H1 (cell line): ENCODE data around the gene ITGA5. TPM values are rescaled to one million over a fixed set of nuclear protein-coding genes. Genes with fewer than 3 reads are reported as not detected.

Experiments
- CTCF ChIA-PET: fragments of 300-600 bp; sonication (Branson Sonifier 250); formaldehyde crosslinking; loops from one replicate; lab custom pipeline; 2021; ENCODE audit not compliant: partially characterized antibody; lab: Charles Lee
- POLR2A ChIA-PET: fragments of 300-600 bp; sonication (Branson Sonifier 250); formaldehyde crosslinking; loops from one replicate; lab custom pipeline; 2021; ENCODE audit warnings: inconsistent platforms; ENCODE audit not compliant: partially characterized antibody; lab: Charles Lee
- DNase-seq, 2 experiments: peaks; one replicate each; pipeline versions ENCODE4 v3.0.0 to v3.0.0-alpha.2; 2010 to 2022; ENCODE audit warnings: low spot score in 2 of 2, low read depth in 1 of 2, mixed read lengths in 1 of 2
- FAIRE-seq: peaks from 2 replicates; lab custom pipeline; 2011; peaks lifted over from hg19 to GRCh38; lab: Jason Lieb, UNC
- H2AFZ ChIP-seq: 2 replicates; pipeline ENCODE4 v1.8.1; 2012; ENCODE audit warnings: low read length, inconsistent platforms
- H2AK5ac ChIP-seq: 2 replicates; pipeline ENCODE4 v1.6.1; 2013; ENCODE audit warnings: low read depth, low read length
- H2BK120ac ChIP-seq: replicated peaks from 2 replicates; pipeline ENCODE3; 2013; ENCODE audit warnings: low read depth, low read length, inconsistent platforms
- H2BK12ac ChIP-seq: 2 replicates; pipeline ENCODE4 v1.6.1; 2013; ENCODE audit warnings: low read depth, low read length
- H2BK15ac ChIP-seq: 2 replicates; pipeline ENCODE4 v1.6.1; 2013; ENCODE audit warnings: low read length
- H2BK20ac ChIP-seq: 2 replicates; pipeline ENCODE4 v1.6.1; 2013; ENCODE audit warnings: low read length
- H2BK5ac ChIP-seq: 2 replicates; pipeline ENCODE4 v1.6.1; 2013; ENCODE audit warnings: low read depth, low read length
- H3K14ac ChIP-seq: 2 replicates; pipeline ENCODE4 v1.6.1; 2013; ENCODE audit warnings: inconsistent platforms; ENCODE audit not compliant: insufficient read length
- H3K18ac ChIP-seq: 2 replicates; pipeline ENCODE4 v1.6.1; 2013; ENCODE audit warnings: low read length; ENCODE audit errors: extremely low read depth
- H3K23ac ChIP-seq: 2 replicates; pipeline ENCODE4 v1.6.1; 2013; ENCODE audit warnings: inconsistent platforms; ENCODE audit not compliant: insufficient read length
- H3K23me2 ChIP-seq: 2 replicates; pipeline ENCODE4 v1.6.1; 2013; ENCODE audit warnings: low read depth, low read length
- H3K27ac ChIP-seq: 2 replicates; pipeline ENCODE4 v1.6.1; 2011; ENCODE audit warnings: low read depth, low read length, inconsistent platforms
- H3K27me3 ChIP-seq, 4 experiments: replicated peaks in 1 of 4; 1 replicate in 1 of 4; 2 replicates in 3 of 4; pipeline versions ENCODE4 v1.6.1 to v1.8.1; 2011 to 2013; ENCODE audit warnings: low read length in 3 of 4, mild to moderate bottlenecking in 3 of 4, inconsistent platforms in 2 of 4, mixed read lengths in 2 of 4, moderate library complexity in 1 of 4; ENCODE audit not compliant: control insufficient read depth in 3 of 4, insufficient read depth in 3 of 4; ENCODE audit errors: extremely low read depth in 1 of 4
- H3K36me3 ChIP-seq, 4 experiments: 2 replicates each; pipeline versions ENCODE4 v1.6.1 to v1.8.1; 2011 to 2013; ENCODE audit warnings: mild to moderate bottlenecking in 4 of 4, low read length in 3 of 4, moderate library complexity in 2 of 4, control low read depth in 1 of 4, inconsistent platforms in 1 of 4; ENCODE audit not compliant: insufficient read depth in 4 of 4, control insufficient read depth in 2 of 4
- H3K4ac ChIP-seq: replicated peaks from 2 replicates; pipeline ENCODE3; 2013; ENCODE audit warnings: low read length, low read depth, mixed read lengths, inconsistent platforms; ENCODE audit not compliant: insufficient read length
- H3K4me1 ChIP-seq, 4 experiments: replicated peaks in 1 of 4; 1 replicate in 1 of 4; 2 replicates in 3 of 4; pipeline versions ENCODE4 v1.6.1 to v1.8.1; 2011 to 2013; ENCODE audit warnings: low read length in 3 of 4, inconsistent platforms in 2 of 4, mixed read lengths in 1 of 4; ENCODE audit not compliant: insufficient read depth in 4 of 4, control insufficient read depth in 3 of 4
- H3K4me2 ChIP-seq, 2 experiments: 2 replicates each; pipeline versions ENCODE4 v1.6.1 to v1.8.1; 2011 to 2013; ENCODE audit warnings: low read depth in 2 of 2, low read length in 2 of 2, control low read depth in 1 of 2, inconsistent platforms in 1 of 2, mild to moderate bottlenecking in 1 of 2; ENCODE audit not compliant: insufficient read depth in 1 of 2
- H3K4me3 ChIP-seq, 4 experiments: fragments of 200-600, 300-600 bp in 1 of 4; sonication (generic), shearing (Covaris generic), sonication (Bioruptor Twin) in 1 of 4; 2 replicates each; pipeline versions ENCODE4 v1.5.1 to v1.8.1; 2011 to 2016; ENCODE audit warnings: low read length in 4 of 4, low read depth in 3 of 4, control low read depth in 2 of 4, inconsistent platforms in 2 of 4, mild to moderate bottlenecking in 2 of 4, mixed read lengths in 1 of 4, moderate library complexity in 1 of 4; ENCODE audit not compliant: insufficient read depth in 2 of 4; ENCODE audit errors: extremely low read depth in 1 of 4
- H3K56ac ChIP-seq: replicated peaks from 2 replicates; pipeline ENCODE3; 2013; ENCODE audit warnings: low read depth, mild to moderate bottlenecking, mixed read lengths, low read length, inconsistent platforms; ENCODE audit not compliant: insufficient read length
- H3K79me1 ChIP-seq: 2 replicates; pipeline ENCODE4 v1.6.1; 2013; ENCODE audit warnings: low read depth, low read length, control low read depth
- H3K79me2 ChIP-seq, 2 experiments: 2 replicates each; pipeline versions ENCODE4 v1.6.1 to v1.8.1; 2012 to 2013; ENCODE audit warnings: low read length in 2 of 2, mild to moderate bottlenecking in 2 of 2, inconsistent platforms in 1 of 2; ENCODE audit not compliant: insufficient read depth in 2 of 2, control insufficient read depth in 1 of 2
- H3K9ac ChIP-seq, 4 experiments: replicated peaks in 1 of 4; 1 replicate in 1 of 4; 2 replicates in 3 of 4; pipeline versions ENCODE4 v1.6.1 to v1.8.1; 2011 to 2013; ENCODE audit warnings: low read depth in 3 of 4, low read length in 3 of 4, control low read depth in 2 of 4, mild to moderate bottlenecking in 2 of 4, moderate library complexity in 2 of 4, inconsistent platforms in 1 of 4; ENCODE audit errors: extremely low read depth in 1 of 4
- H3K9me3 ChIP-seq, 2 experiments: 2 replicates each; pipeline versions ENCODE4 v1.6.1 to v1.8.1; 2012 to 2013; ENCODE audit warnings: mild to moderate bottlenecking in 2 of 2, moderate library complexity in 2 of 2, control low read depth in 1 of 2, inconsistent platforms in 1 of 2, low read depth in 1 of 2, low read length in 1 of 2, mixed read lengths in 1 of 2; ENCODE audit not compliant: insufficient read depth in 2 of 2
- H4K20me1 ChIP-seq, 2 experiments: replicated peaks in 1 of 2; 2 replicates each; pipeline versions ENCODE3 to v1.8.1; 2011 to 2013; ENCODE audit warnings: inconsistent platforms in 2 of 2, low read length in 2 of 2, mild to moderate bottlenecking in 1 of 2; ENCODE audit not compliant: insufficient read depth in 2 of 2, control insufficient read depth in 1 of 2
- H4K5ac ChIP-seq: 2 replicates; pipeline ENCODE4 v1.6.1; 2013; ENCODE audit warnings: low read length, low read depth, mixed read lengths, inconsistent platforms; ENCODE audit not compliant: insufficient read length
- H4K8ac ChIP-seq: 2 replicates; pipeline ENCODE4 v1.8.0; 2013; ENCODE audit warnings: mild to moderate bottlenecking, moderate library complexity, low read length, inconsistent platforms; ENCODE audit not compliant: insufficient read depth; ENCODE audit errors: extremely low read depth
- H4K91ac ChIP-seq: replicated peaks from 2 replicates; pipeline ENCODE3; 2013; ENCODE audit warnings: low read length, mixed read lengths, inconsistent platforms; ENCODE audit not compliant: insufficient read length
- KDM1A ChIP-seq: fragments of 200-600, 300-600 bp; sonication (generic); IDR thresholded peaks from 2 replicates; pipeline ENCODE4 v1.7.1; 2016; ENCODE audit warnings: mild to moderate bottlenecking, low read length, borderline replicate concordance
- POLR2A ChIP-seq, 2 experiments: IDR thresholded peaks; 1 replicate in 1 of 2; 2 replicates in 1 of 2; pipeline ENCODE4 v1.6.1; 2011; ENCODE audit warnings: low read depth in 2 of 2, low read length in 2 of 2, mild to moderate bottlenecking in 2 of 2; ENCODE audit errors: control extremely low read depth in 1 of 2
- RFX5 ChIP-seq: IDR thresholded peaks from 2 replicates; pipeline ENCODE4 v1.6.1; 2011; ENCODE audit warnings: low read depth, low read length, improper control_type of control experiment, borderline replicate concordance
- ZNF274 ChIP-seq: IDR thresholded peaks from 2 replicates; pipeline ENCODE4 v1.7.0; 2012; ENCODE audit warnings: low read length, borderline replicate concordance; ENCODE audit errors: extremely low read depth
- WGBS, 2 experiments: shearing (Covaris generic) in 1 of 2; methylation state at CpG; one replicate each; pipeline versions ENCODE4 v1.1.6 to v1.1.7; 2013 to 2015; ENCODE audit warnings: low lambda C conversion rate in 2 of 2, mixed read lengths in 2 of 2, inconsistent platforms in 1 of 2, low coverage in 1 of 2, missing lambda C conversion rate in 1 of 2; ENCODE audit not compliant: insufficient replicate concordance in 2 of 2, insufficient coverage in 1 of 2, insufficient read length in 1 of 2; ENCODE audit errors: extremely low coverage in 1 of 2, missing lambda C conversion rate in 1 of 2; 5-methylcytosine and 5-hydroxymethylcytosine counted together
- polyA plus RNA-seq, 7 experiments: library from polyadenylated mRNA; depleted of rRNA in 3 of 7; stranded (reverse) in 5 of 7; unstranded in 2 of 7; fragments of >200 nt in 5 of 7; fragments of 200-250 nt in 2 of 7; gene quantifications; 1 replicate in 5 of 7; 2 replicates in 1 of 7; 4 replicates in 1 of 7; pipeline versions ENCODE4 v1.2.1 to v1.2.3, GENCODE V29; 2011 to 2013; ENCODE audit warnings: missing spikeins in 2 of 7, mixed read lengths in 2 of 7
- total RNA-seq: library from RNA; stranded (reverse); fragmentation: NEBNext Ultra II Directional; extraction: Animal tissue kit (Norgen Biotek cat#: 25700); gene quantifications from 2 replicates; pipeline ENCODE4 v1.2.1, GENCODE V29; 2021

The ITGA5 gene
- total and polyA plus RNA-seq, 2 of the 8 experiments (the other 6 are each of a cell fraction or from before 2014, with no cell fraction given): 11.6 to 19.4 TPM

- CTCF ChIA-PET: interaction anchor here (0.6 to 10.5 kb wide), 30 partner anchors 10 to 396 kb away, joined by 3 to 168 read pairs (median 10); partner anchors contain the start of genes HOXC10 and NFE2
These were observed 37.9 kb downstream of the ITGA5 start for GRCh38 chr12:54381136-54381535.

More at GRCh38 chr12:54381136-54381535, 37.9 kb downstream of the ITGA5 start:
- no peak overlapping the region for H2BK120ac ChIP-seq
- H4K91ac ChIP-seq: no peak overlapping the region
- H4K5ac ChIP-seq: no peak overlapping the region
- peaks cover 2% of the 10 kb centered on the region; the same call in 1 of the 2 replicates for H3K23me2 ChIP-seq
- no peak overlapping the region for H2AFZ ChIP-seq
- H3K4me3 ChIP-seq: no peak overlapping the region
- H3K9me3 ChIP-seq: no peaks in the 10 kb centered on the region
- no peaks in the 10 kb centered on the region for H3K79me2 ChIP-seq
- H3K56ac ChIP-seq: no peak overlapping the region
- H3K14ac ChIP-seq: no peak overlapping the region
- H3K27me3 ChIP-seq: peaks cover 0 to 3% (median 1%) of the 10 kb centered on the region in 4 experiments; a peak in 2 of 7 replicates
- H2BK20ac ChIP-seq: no peak overlapping the region
- no peak for FAIRE-seq
- no peak overlapping the region for H3K18ac ChIP-seq
- no peak overlapping the region for H3K4ac ChIP-seq
- POLR2A ChIA-PET: interaction anchor here (1.1 kb wide), 1 partner anchor 9 kb away, joined by 4 read pairs; no protein-coding TSS in a partner anchor
- no peak for TF ChIP-seq RFX5
- no peak for TF ChIP-seq ZNF274
- TF ChIP-seq POLR2A (IDR thresholded peaks at IDR 0.05; ENCODE audit: control extremely low read depth in 1 of 2, low read depth in 2 of 2, low read length in 2 of 2): no peak
- TF ChIP-seq KDM1A: peak; percentile 17; the same call in 1 of the 2 replicates
- no peak overlapping the region for H3K9ac ChIP-seq
- H2AK5ac ChIP-seq: no peak overlapping the region
- peaks cover 6 to 11% of the 10 kb centered on the region in 2 experiments for H4K20me1 ChIP-seq
- H3K27ac ChIP-seq: no peak overlapping the region
- WGBS, 2 experiments: 97% methylated on average over 4 of the region's 4 CpGs; no CpG with 5 or more reads in 1 of the 2 experiments
- H3K79me1 ChIP-seq: 0 out of 2 replicates have a peak, but pooled peaks cover 2% of the 10 kb centered on the region
- H2BK5ac ChIP-seq: no peak overlapping the region
- H4K8ac ChIP-seq: no peak overlapping the region
- peaks cover 16 to 30% (median 24%) of the 10 kb centered on the region in 4 experiments for H3K4me1 ChIP-seq
- H3K23ac ChIP-seq: no peak overlapping the region
- no peak overlapping the region for H2BK12ac ChIP-seq
- H3K4me2 ChIP-seq: no peak overlapping the region
- peaks cover 0 to 10% (median 8%) of the 10 kb centered on the region in 4 experiments; a peak in 4 of 8 replicates for H3K36me3 ChIP-seq
- DNase-seq: no peak
- H2BK15ac ChIP-seq: no peak overlapping the region
